Measurements from ENCODE around the gene CBR4.

DNA sequence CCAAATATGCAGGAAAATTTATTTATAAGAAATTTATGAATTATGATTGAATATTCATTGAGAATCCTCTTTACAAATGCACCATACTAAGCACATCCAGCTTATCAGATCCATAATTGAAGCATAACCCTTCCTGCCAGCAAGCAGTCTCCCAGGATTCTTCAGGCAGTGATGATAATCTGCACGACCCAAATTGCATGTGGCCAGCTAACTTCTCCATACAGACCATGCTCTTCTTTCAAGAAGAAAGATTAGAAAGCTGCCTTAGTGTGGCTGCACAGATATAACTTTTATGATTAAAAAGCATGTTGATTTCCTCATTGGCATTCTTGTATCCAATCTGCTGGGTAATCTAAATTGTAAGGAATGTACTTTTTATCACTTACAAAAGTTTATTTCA, 3.3 kb upstream of the CBR4 start:
- TF ChIP-seq CTCF (IDR thresholded peaks at IDR 0.05) (no peak), POLR2AphosphoS5 (IDR thresholded peaks at IDR 0.05) (no peak)
